HepG2 (cell line): Measurements from ENCODE around the gene TAF1B. TPM values are rescaled to one million over a fixed set of nuclear protein-coding genes. Genes with fewer than 3 reads are reported as not detected.

Experiments used
- ATAC-seq: fragments of 200-7000 bp; cut with Tn5 transposase; 3 replicates; pipeline ENCODE4 v1.9.1; 2020; ENCODE audit warnings: mild to moderate bottlenecking, moderate library complexity
- BruUV-seq: library from RNA; stranded (reverse); fragments of 400-500 nt; replicated peaks from 2 replicates; lab custom pipeline; 2021; lab: Mats Ljungman, UMichigan
- CTCF ChIA-PET: fragments of 300-600 bp; formaldehyde crosslinking; extraction: SDS; loops from one replicate; lab custom pipeline; 2021; ENCODE audit warnings: low total read pairs, inconsistent platforms, low intra/inter-chr PET ratio; lab: Yijun Ruan, JAX
- POLR2A ChIA-PET: fragments of 350-600 bp; sonication (Branson Sonifier 250); formaldehyde crosslinking; loops from one replicate; lab custom pipeline; 2020; ENCODE audit warnings: antibody characterized with exemption, inconsistent platforms; lab: Yijun Ruan, JAX
- DNase-seq: peaks from one replicate; pipeline ENCODE4 v3.0.0-alpha.2; 2015; ENCODE audit warnings: low spot score
- FAIRE-seq: peaks from 3 replicates; lab custom pipeline; 2011; peaks lifted over from hg19 to GRCh38; lab: Jason Lieb, UNC
- H2AFZ ChIP-seq: one replicate; pipeline ENCODE4 v1.6.1; 2011; ENCODE audit warnings: low read length, inconsistent platforms
- H3K27ac ChIP-seq: fragments of 300-600 bp; 3 replicates; pipeline ENCODE4 v1.8.0; 2011; ENCODE audit warnings: mixed run types, mild to moderate bottlenecking, mixed read lengths, low read length, inconsistent platforms; ENCODE audit not compliant: insufficient read depth; ENCODE audit errors: extremely low read length
- H3K27me3 ChIP-seq, 2 experiments: fragments of 200-600 bp in 1 of 2; 2 replicates in 1 of 2; 3 replicates in 1 of 2; pipeline versions ENCODE4 v1.6.0 to v1.8.0; 2011; ENCODE audit warnings: low read length in 2 of 2, mild to moderate bottlenecking in 2 of 2, moderate library complexity in 2 of 2, inconsistent platforms in 1 of 2; ENCODE audit not compliant: insufficient read depth in 2 of 2, control insufficient read depth in 1 of 2
- H3K36me3 ChIP-seq, 2 experiments: fragments of 200-600 bp in 1 of 2; replicated peaks in 1 of 2; 2 replicates in 1 of 2; 3 replicates in 1 of 2; pipeline versions ENCODE4 v1.5.1 to v1.8.0; 2011; ENCODE audit warnings: low read length in 2 of 2, inconsistent platforms in 1 of 2; ENCODE audit not compliant: insufficient read depth in 2 of 2, control insufficient read depth in 1 of 2
- H3K4me1 ChIP-seq: 2 replicates; pipeline ENCODE4 v1.5.1; 2012; ENCODE audit warnings: low read length, inconsistent platforms; ENCODE audit not compliant: insufficient read depth
- H3K4me2 ChIP-seq: 2 replicates; pipeline ENCODE4 v1.6.0; 2011; ENCODE audit warnings: low read depth, low read length, inconsistent platforms
- H3K4me3 ChIP-seq, 3 experiments: fragments of 200-600 bp in 1 of 3; sonication (generic), shearing (Covaris generic) in 1 of 3; replicated peaks in 1 of 3; 2 replicates each; pipeline ENCODE4 v1.5.1; 2011 to 2016; ENCODE audit warnings: low read length in 3 of 3, inconsistent platforms in 2 of 3, low read depth in 2 of 3, mild to moderate bottlenecking in 2 of 3, control low read depth in 1 of 3, mixed read lengths in 1 of 3; ENCODE audit not compliant: insufficient read depth in 1 of 3
- H3K79me2 ChIP-seq: one replicate; pipeline ENCODE4 v1.6.1; 2011; ENCODE audit warnings: low read length, inconsistent platforms; ENCODE audit not compliant: insufficient read depth
- H3K9ac ChIP-seq: 2 replicates; pipeline ENCODE4 v1.6.0; 2011; ENCODE audit warnings: mild to moderate bottlenecking, low read depth, low read length, inconsistent platforms; ENCODE audit not compliant: insufficient read depth
- H3K9me3 ChIP-seq: 2 replicates; pipeline ENCODE4 v1.5.1; 2012; ENCODE audit warnings: mild to moderate bottlenecking, low read length
- H4K20me1 ChIP-seq: 2 replicates; pipeline ENCODE4 v1.6.0; 2011; ENCODE audit warnings: inconsistent platforms, mild to moderate bottlenecking, low read length, moderate library complexity; ENCODE audit not compliant: insufficient read depth
- ADNP ChIP-seq: sonication (generic); formaldehyde crosslinking; IDR thresholded peaks from 2 replicates; pipeline ENCODE4 v1.4.0; 2020; ENCODE audit warnings: missing genetic modification reagents
- CBX2 ChIP-seq, 2 experiments: fragments of 200-600 bp in 1 of 2; sonication (generic); formaldehyde crosslinking in 1 of 2; IDR thresholded peaks; 2 replicates each; pipeline versions ENCODE4 v1.7.0 to v1.8.1; 2018 to 2022; ENCODE audit warnings: low read depth in 2 of 2, low read length in 1 of 2, mild to moderate bottlenecking in 1 of 2, missing genetic modification reagents in 1 of 2
- IKZF1 ChIP-seq: fragments of 450-650 bp; IDR thresholded peaks from 2 replicates; pipeline ENCODE4 v1.7.1; 2016
- NR2F2 ChIP-seq: IDR thresholded peaks from 2 replicates; pipeline ENCODE4 v1.6.1; 2012; ENCODE audit warnings: low read depth, inconsistent platforms, borderline replicate concordance
- TOPORS ChIP-seq: sonication (generic); formaldehyde crosslinking; IDR thresholded peaks from 2 replicates; pipeline ENCODE4 v1.8.0; 2023; ENCODE audit warnings: mild to moderate bottlenecking, missing genetic modification reagents
- ZNF101 ChIP-seq: sonication (generic); formaldehyde crosslinking; IDR thresholded peaks from 2 replicates; pipeline ENCODE4 v1.4.0; 2020; ENCODE audit warnings: mild to moderate bottlenecking, low read depth, missing genetic modification reagents, borderline replicate concordance
- ZNF329 ChIP-seq: sonication (generic); formaldehyde crosslinking; IDR thresholded peaks from 2 replicates; pipeline ENCODE4 v1.9.0; 2021; ENCODE audit warnings: low read depth, mild to moderate bottlenecking, missing genetic modification reagents
- ZNF792 ChIP-seq: IDR thresholded peaks from 2 replicates; pipeline ENCODE4 v1.6.1; 2016
- WGBS: methylation state at CpG from one replicate; pipeline ENCODE4 v1.1.6; 2017; ENCODE audit warnings: low lambda C conversion rate; 5-methylcytosine and 5-hydroxymethylcytosine counted together
- in situ Hi-C: cut with HindIII; loops from 2 replicates; pipeline ENCODE4 v1.10.0; 2017; ENCODE audit warnings: low pct_unique_long_range_greater_than_20kb; ENCODE audit not compliant: extremely low pct_ligation_motif_present
- intact Hi-C: fragments of 100-400 bp; cut with micrococcal nuclease; formaldehyde crosslinking; loops from one replicate; pipeline ENCODE4 v1.10.0; 2022; ENCODE audit not compliant: unreplicated experiment
- polyA plus RNA-seq, 8 experiments: library from polyadenylated mRNA; depleted of rRNA in 3 of 8; stranded (reverse) in 7 of 8; unstranded in 1 of 8; fragments of >200 nt; fragmentation: Illumina TruSeq in 4 of 8; extraction: Trizol in 4 of 8; gene quantifications; 2 replicates each; pipeline versions ENCODE4 v1.2.1 to v1.2.3, GENCODE V29; 2011 to 2016; ENCODE audit warnings: low read depth in 4 of 8, missing spikeins in 1 of 8, mixed read lengths in 1 of 8; ENCODE audit not compliant: insufficient read depth in 1 of 8
- total RNA-seq, 5 experiments: library from RNA; depleted of rRNA; stranded (reverse); fragments of >200 nt; fragmentation: Illumina TruSeq; extraction: Trizol; gene quantifications; 2 replicates each; pipeline ENCODE4 v1.2.3, GENCODE V29; 2016; ENCODE audit warnings: low read depth in 1 of 5
- TF ChIP-seq, protein P1 (sequence below): sonication (generic); formaldehyde crosslinking; IDR thresholded peaks from 2 replicates; pipeline ENCODE4 v1.5.0; 2020; ENCODE audit warnings: mild to moderate bottlenecking, missing genetic modification reagents
- TF ChIP-seq, protein P2 (sequence below): sonication (generic); formaldehyde crosslinking; IDR thresholded peaks from 2 replicates; pipeline ENCODE4 v1.4.0; 2020; ENCODE audit warnings: mild to moderate bottlenecking, missing genetic modification reagents

TAF1B gene
- total and polyA plus RNA-seq, 2 of the 13 experiments (the other 11 are each of a cell fraction or from before 2014, with no cell fraction given) = 13.3 to 27.7 TPM

DNA sequence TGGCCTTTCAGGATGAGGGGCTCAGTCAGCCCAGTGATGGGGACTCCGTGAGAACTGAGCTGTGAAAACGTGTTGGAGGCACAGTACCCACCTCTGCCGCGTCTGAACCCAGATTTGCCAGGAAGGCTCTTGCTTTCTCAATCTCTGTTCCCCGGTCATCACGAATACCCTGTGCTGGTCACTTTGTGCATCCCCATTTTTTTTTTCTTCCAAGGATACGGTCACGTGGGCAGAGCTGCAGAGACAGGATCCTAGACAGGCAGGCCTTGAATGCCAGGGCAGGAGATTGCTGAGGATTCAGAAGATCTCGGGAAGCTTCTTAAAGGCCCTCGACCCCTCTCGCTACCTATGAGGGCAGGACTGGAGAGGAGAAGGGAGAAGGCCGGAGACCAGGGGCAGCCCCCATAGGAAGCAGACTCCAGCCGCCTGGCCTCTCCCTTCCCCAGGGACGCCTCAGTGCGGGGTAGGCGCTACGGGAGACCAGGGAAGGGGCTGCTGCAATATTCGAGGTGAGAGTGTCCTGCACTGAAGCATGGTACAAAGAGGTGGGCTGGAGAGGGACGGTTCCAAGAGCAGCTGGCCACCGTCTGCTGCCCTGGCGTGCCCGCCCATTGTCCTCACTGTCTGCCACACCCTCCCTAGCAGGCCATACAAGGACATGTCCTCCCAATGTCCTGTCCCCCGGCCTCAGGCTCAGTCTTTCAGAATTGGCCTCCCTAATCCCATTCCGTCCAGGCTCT lies 29.0 kb upstream of the TAF1B start (continued):
- TF ChIP-seq, protein P1, sequence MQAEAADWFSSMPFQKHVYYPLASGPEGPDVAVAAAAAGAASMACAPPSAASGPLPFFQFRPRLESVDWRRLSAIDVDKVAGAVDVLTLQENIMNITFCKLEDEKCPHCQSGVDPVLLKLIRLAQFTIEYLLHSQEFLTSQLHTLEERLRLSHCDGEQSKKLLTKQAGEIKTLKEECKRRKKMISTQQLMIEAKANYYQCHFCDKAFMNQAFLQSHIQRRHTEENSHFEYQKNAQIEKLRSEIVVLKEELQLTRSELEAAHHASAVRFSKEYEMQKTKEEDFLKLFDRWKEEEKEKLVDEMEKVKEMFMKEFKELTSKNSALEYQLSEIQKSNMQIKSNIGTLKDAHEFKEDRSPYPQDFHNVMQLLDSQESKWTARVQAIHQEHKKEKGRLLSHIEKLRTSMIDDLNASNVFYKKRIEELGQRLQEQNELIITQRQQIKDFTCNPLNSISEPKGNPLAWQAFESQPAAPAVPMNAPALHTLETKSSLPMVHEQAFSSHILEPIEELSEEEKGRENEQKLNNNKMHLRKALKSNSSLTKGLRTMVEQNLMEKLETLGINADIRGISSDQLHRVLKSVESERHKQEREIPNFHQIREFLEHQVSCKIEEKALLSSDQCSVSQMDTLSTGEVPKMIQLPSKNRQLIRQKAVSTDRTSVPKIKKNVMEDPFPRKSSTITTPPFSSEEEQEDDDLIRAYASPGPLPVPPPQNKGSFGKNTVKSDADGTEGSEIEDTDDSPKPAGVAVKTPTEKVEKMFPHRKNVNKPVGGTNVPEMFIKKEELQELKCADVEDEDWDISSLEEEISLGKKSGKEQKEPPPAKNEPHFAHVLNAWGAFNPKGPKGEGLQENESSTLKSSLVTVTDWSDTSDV (CRISPR knock-in tag) = 0 out of 2 replicates have a peak, but pooled peaks have one; percentile 27

DNA sequence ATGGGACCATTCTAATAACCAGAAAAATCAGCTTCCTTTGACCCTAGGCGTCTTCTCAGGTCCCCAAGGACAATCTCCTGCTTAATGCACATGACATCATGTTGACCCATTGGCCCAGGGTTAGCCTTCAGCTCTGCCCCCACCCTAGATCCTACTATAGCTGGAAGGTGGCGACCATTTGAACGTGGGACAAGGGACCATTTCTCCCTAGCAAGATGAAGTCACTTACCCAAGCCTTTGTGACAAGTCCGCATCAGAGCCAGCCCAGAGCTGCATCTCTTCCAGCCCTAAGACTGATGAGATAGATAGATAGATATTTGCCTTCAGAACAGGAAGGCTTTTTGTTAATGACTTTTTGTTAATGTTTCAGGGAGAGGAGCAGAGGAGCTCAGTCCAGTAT lies 28.2 kb upstream of the TAF1B start:
- no peaks in the 10 kb centered on the region for H3K36me3 ChIP-seq
- H3K27ac ChIP-seq = no peak overlapping the region
- H3K4me3 ChIP-seq = no peak overlapping the region
- intact Hi-C loops = no loop called here
- H3K79me2 ChIP-seq = no peaks in the 10 kb centered on the region
- no peak overlapping the region for H3K9ac ChIP-seq
- TF ChIP-seq ADNP (CRISPR knock-in tag) = no peak
- TF ChIP-seq, protein P2, sequence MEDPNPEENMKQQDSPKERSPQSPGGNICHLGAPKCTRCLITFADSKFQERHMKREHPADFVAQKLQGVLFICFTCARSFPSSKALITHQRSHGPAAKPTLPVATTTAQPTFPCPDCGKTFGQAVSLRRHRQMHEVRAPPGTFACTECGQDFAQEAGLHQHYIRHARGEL (CRISPR knock-in tag) = no peak
- no peak for TF ChIP-seq NR2F2
- TF ChIP-seq TOPORS (CRISPR knock-in tag) = no peak
- no peak for TF ChIP-seq CBX2 (IDR thresholded peaks at IDR 0.05; ENCODE audit: low read depth, low read length)
- TF ChIP-seq CBX2 (CRISPR knock-in tag; IDR thresholded peaks at IDR 0.05; ENCODE audit: low read depth) = no peak
- no peak for TF ChIP-seq IKZF1
- no peak for TF ChIP-seq ZNF101 (CRISPR knock-in tag)
- no peak for TF ChIP-seq ZNF329 (CRISPR knock-in tag)
- TF ChIP-seq ZNF792 (CRISPR knock-in tag) = no peak
- no peaks in the 10 kb centered on the region for H3K9me3 ChIP-seq
- no peak overlapping the region for H2AFZ ChIP-seq
- ATAC-seq (no peak), DNase-seq (no peak), FAIRE-seq (peak; percentile 4)
- WGBS = 41% methylated on average over 3 of the region's 4 CpGs
- in situ Hi-C loops = loop anchor here (25.0 kb wide), 1 partner anchor 622 kb away; the partner anchor contains the start of gene ODC1
- H3K4me2 ChIP-seq = no peak overlapping the region
- H3K4me1 ChIP-seq = peaks cover 30% of the 10 kb centered on the region; the same call in 1 of the 2 replicates
- H3K27me3 ChIP-seq = peaks cover 7 to 66% of the 10 kb centered on the region in 2 experiments; a peak in 4 of 5 replicates
- BruUV-seq = no TSS peak
- no peaks in the 10 kb centered on the region for H4K20me1 ChIP-seq
- POLR2A ChIA-PET = interaction anchor here (2.7 kb wide), 1 partner anchor 29 kb away, joined by 11 read pairs; the partner anchor contains the start of gene TAF1B
- CTCF ChIA-PET = interaction anchor here (2.9 kb wide), 1 partner anchor 234 kb away, joined by 18 read pairs; no protein-coding TSS in a partner anchor
